ENCODE measurements around the gene TRIM23.

- TF ChIP-seq CTCF (IDR thresholded peaks at IDR 0.05; ENCODE audit: borderline replicate concordance, extremely low read depth, low read length, poor library complexity, severe bottlenecking) (no peak), EZH2 (IDR thresholded peaks at IDR 0.05; ENCODE audit: borderline replicate concordance, low read depth, low read length, severe bottlenecking) (no peak)
These were observed 651 bp downstream of the TRIM23 start for GRCh38 chr5:65623482-65623881.

Measured in DND-41 (cell line).